ENCODE results near the gene FGD4.

Gene FGD4

DNA sequence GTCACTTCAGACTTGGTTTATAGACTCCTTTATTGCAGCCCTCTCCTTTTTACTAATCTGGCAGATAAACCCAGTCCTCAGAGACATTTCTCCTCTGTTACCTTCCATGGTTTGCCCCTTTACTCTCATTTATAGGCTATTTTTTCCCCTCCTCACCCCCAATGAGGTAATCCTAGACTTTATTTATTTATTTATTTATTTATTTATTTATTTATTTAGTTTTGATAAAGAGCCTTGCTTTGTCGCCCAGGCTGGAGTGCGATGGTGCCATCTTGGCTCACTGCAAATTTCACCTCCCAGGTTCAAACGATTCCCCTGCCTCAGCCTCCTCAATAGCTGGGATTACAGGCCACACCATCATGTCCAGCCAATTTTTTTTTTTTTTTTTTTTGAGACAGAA is 8.4 kb downstream of the FGD4 start:
- no peak for DNase-seq (ENCODE audit: low spot score)

- DNase-seq (ENCODE audit: low spot score) = no peak
These were observed 14.1 kb downstream of the FGD4 start for GRCh38 chr12:32413412-32413811.

GRCh38 chr12:32418221-32418620 is 18.9 kb downstream of the FGD4 start:
- DNase-seq (ENCODE audit: low spot score) = no peak

DNA sequence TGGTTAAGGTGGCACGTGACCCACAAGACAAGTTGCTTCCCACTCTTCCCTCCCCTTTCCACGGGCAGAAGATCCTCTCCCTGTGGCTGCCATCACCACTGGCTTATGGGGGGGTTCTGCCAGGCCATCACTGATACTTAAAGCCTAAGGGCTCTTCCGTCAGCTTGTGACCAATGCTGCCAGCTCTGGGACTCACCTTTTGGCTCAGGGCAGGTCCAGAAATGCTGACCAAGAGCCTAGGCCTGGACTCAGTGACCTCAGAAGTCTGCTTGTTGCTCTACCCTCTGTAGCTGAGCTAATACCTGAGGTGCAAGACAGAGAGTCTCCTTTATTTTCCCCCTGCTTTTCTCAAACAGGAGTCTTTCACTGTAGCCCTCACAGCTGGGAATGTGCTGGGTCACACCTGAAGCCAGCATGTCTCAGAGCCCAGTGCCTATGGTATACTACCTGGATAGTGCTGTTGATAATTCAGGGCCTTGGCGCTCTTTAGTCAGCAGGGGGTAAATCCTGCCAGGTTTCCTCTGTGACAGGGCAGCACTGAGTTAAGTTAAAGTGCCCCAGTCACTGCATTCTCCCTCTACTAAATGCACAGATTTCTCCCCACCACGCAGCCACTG is 19.7 kb downstream of the FGD4 start:
- no peak for DNase-seq (ENCODE audit: low spot score)

- no peak for DNase-seq (ENCODE audit: low spot score)
These were observed 20.2 kb downstream of the FGD4 start for GRCh38 chr12:32419520-32419960.

DNA sequence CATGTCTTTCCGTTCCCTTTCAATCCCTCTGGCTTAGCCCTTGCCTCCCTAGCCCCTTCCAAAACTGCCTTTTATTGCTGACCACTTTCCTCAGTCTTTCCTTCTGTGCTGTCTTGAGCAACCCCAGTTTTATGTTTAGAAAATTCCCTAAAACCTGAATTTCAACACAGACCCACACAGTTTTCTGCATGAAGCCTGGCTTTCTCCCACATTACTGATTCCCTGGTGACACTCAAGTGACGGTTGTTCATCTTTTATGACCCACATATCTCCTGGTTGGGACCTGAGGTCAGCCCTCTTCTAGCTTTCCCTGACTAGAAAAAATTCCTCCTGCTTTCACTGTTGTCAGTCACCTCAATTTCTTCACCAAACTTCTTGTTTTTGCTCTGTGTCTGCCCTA is 21.0 kb downstream of the FGD4 start:
- DNase-seq (ENCODE audit: low spot score) = no peak

GRCh38 chr12:32423559-32423958 is 24.2 kb downstream of the FGD4 start:
- no peak for DNase-seq (ENCODE audit: low spot score)

DNA sequence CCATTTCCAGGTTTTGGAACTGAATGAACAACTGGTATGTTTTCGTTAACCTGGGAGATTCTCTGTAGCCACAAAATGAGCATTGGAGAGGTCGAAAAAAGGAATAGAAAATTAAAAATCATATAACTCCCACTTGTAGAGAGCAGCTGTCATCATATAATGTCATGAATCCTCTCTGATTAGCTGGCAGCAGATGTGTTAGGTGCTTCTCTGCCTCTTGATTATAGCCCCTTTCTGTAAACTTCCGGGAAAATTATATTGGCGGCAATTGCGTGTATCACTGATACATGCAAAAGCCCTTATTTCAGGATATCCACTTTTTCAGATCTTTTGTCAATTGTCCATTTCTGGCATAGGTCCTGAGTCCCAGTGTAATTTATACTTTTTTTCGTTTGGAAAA is 31.7 kb downstream of the FGD4 start:
- DNase-seq (ENCODE audit: low spot score) = no peak

GRCh38 chr12:32435921-32436705 is 36.8 kb downstream of the FGD4 start:
- no peak for DNase-seq (ENCODE audit: low spot score)

DNA sequence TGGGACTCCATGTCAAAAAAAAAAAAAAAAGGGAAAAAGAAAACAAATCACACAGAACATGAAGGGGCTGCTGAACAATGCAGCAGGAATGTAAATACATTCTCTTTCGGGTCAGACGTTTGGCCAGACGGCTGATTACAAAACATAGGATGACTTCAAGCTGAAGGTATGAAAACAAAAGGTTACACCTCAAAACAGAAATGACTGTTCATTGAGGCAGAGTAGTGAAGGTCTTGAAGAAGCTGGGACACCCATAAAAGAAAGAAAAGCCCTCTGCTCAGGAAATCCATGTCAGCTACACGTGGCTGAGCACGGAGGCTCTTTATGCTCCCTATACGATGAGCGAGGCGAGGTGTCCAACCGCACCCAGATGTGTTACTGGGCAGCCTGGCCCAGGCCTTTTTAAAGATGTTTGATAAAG is 37.7 kb downstream of the FGD4 start:
- DNase-seq (ENCODE audit: low spot score) = no peak

GRCh38 chr12:32440120-32440865 is 40.9 kb downstream of the FGD4 start:
- no peak for DNase-seq (ENCODE audit: low spot score)

DNA sequence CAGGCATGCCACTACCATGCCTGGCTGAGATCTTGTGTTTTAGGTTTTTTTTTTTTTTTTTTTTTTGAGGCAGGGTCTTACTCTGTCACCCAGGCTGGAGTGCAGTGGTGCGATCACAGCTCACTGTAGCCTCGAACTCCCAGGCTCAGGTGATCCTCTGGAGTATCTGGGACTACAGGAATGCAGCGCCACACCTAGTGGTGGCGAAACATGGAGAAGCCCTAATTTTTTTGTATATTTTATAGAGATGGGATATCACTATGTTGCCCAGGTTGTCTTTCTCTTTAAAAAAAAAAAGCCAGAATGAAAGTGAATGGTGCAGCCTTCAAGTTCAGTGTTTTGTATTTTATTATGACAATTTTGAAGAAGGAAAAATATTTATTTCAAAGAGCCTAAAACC is 44.1 kb downstream of the FGD4 start:
- no peak for DNase-seq (ENCODE audit: low spot score)

- DNase-seq (ENCODE audit: low spot score) = no peak
These were observed 45.5 kb downstream of the FGD4 start for GRCh38 chr12:32444895-32445294.

- DNase-seq (ENCODE audit: low spot score) = no peak
These were observed 46.0 kb downstream of the FGD4 start for GRCh38 chr12:32445356-32445755.

DNA sequence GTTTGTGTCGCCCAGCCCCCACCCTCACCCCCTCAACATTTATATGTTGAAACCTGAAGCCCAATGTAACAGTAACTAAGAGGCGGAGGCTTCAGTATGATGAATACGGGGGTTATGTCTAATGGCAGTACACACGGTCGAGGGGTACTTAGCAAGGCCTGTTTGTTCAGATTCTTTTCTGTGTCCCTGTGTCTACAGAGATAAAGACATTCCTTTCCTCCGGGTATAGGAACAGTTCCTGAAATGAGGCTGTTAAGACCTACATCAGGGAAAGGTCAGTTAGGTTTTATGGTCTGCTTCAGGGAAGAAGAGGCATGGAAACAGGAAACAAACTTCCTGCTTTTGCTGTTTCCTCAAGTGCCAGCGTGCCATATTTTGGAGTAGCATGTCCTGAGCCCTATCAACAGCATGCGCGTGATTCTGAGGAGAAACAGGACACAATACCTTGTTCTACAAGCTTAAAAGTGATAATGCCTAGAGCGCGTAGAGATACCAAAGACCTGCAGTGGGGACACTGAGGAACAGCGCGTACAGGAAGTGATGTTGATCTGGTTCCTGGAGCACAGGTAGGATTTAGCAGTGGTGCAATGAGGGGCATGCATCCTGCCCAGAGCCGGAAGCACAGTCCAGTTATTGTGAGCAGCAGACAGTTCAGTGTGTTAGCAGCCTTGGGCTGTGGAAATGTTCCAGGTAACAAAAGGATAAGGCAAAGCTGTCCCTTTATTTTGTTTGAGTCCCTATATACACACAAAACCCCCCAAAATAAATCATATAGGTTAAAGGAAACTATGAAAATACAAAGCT is 47.2 kb downstream of the FGD4 start:
- no peak for DNase-seq (ENCODE audit: low spot score)

- no peak for DNase-seq (ENCODE audit: low spot score)
These were observed 49.2 kb downstream of the FGD4 start for GRCh38 chr12:32448586-32448985.

DNA sequence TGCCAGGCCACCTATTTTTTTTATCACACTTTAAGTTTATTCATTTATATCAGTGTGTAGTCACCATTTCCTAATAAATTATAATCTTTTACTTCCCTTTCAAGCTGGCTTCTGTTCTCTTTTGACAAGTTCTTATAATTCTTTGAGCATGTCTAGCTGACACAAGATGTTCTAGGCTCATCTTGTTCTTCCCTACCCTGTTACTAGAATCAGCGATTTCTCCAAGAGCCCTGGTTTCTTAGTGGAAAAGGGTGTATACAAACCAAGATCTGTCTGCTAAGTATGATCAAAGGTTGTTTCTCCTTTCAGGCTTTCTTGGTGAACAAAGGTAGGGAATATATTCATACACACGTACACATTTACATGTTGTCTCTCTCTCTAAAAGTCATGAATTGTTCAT is 51.0 kb downstream of the FGD4 start:
- DNase-seq (ENCODE audit: low spot score) = no peak

- no peak for DNase-seq (ENCODE audit: low spot score)
These were observed 51.4 kb downstream of the FGD4 start for GRCh38 chr12:32450768-32451167.

DNA sequence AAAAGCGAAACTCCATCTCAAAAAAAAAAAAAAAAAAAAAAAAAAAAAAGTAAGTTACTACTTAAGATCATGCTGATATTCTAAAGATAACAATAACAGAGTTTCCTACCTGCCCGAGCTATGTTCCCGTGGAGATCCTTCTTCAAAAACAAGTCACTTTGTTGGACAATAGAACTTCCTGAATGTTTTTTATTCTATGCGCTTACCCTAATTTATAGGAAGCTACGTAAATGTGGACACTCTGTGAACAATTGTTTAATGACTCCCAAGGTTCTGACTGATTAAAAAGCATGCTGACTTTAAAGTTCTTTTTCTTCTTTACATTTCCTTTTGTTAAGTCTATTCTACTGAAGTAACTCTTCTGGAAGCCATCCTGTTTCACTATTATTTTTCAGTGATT is 52.5 kb downstream of the FGD4 start:
- no peak for DNase-seq (ENCODE audit: low spot score)

DNA sequence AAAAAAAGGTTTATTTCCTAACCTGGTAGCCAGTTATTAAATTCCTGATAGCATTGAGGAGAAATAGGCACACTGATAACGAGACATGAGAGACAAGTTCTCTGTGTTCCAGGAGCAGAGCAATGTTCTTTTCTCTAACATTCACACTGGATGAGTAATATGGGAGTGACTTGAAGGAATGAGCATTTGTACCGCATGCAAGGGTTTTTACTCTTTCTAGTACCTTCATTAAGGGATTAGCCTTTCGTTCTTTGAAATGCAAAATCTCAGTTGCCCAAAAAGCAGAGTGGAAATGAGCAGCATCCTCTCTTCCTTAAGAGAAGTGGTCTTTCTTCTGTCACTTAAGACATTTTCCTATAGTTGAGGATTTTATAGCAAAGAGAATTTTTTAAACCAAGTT is 54.7 kb downstream of the FGD4 start:
- DNase-seq (ENCODE audit: low spot score) = no peak

GRCh38 chr12:32454866-32455265 is 55.5 kb downstream of the FGD4 start:
- no peak for DNase-seq (ENCODE audit: low spot score)

- DNase-seq (ENCODE audit: low spot score) = peak; percentile 45
These were observed 56.3 kb downstream of the FGD4 start for GRCh38 chr12:32455607-32456071.
